ENCODE measurements around the gene CUEDC2.

- no peak for TF ChIP-seq RAD21 (conservative IDR thresholded peaks at IDR 0.05)
- TF ChIP-seq CTCF (IDR thresholded peaks at IDR 0.05; ENCODE audit: poor library complexity, severe bottlenecking), result no peak
These were observed 47.6 kb downstream of the CUEDC2 start for GRCh38 chr10:102384606-102385429.

All from neural cell (in vitro differentiated cells).